ENCODE measurements around the gene CUX1.
A peak's percentile ranks its signal among the peaks of the same experiment; 100 is the strongest.
"Not testable (repeated sequence)": the region's sequence is repeated elsewhere in the genome, so short reads cannot be mapped to it uniquely, and the experiment has no call there.

The CUX1 gene

DNA sequence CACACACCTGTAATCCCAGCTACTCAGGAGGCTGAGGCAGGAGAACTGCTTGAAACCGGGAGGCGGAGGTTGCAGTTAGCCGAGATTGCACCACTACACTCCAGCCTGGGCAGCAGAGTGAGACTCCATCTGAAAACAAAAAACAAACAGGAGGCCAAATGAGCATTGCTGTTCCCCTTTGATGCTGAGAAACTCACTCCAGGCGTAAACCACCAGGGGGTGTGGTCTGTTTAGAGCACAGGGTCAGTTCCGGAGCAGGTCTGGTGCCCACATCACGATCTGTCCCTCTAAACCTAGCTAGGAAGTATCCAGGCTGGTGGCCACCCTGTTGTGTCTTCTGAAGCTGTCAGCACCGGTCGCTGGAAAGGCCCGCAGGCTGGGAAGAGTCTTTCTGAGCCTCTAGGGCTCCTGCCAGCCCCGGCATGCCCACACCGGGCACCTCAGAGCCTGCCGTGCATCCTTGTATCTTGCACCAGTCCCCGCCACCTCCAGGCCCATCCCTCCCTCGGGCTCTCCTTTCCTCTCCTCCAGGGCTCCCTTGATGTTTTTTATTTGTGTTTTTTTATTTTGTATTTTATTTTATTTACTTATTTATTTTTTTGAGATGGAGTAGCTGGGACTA is 402.9 kb downstream of the CUX1 start:
- DNase-seq (ENCODE audit: insufficient read length, low spot score) = peak; percentile 9
- FAIRE-seq = no peak

DNA sequence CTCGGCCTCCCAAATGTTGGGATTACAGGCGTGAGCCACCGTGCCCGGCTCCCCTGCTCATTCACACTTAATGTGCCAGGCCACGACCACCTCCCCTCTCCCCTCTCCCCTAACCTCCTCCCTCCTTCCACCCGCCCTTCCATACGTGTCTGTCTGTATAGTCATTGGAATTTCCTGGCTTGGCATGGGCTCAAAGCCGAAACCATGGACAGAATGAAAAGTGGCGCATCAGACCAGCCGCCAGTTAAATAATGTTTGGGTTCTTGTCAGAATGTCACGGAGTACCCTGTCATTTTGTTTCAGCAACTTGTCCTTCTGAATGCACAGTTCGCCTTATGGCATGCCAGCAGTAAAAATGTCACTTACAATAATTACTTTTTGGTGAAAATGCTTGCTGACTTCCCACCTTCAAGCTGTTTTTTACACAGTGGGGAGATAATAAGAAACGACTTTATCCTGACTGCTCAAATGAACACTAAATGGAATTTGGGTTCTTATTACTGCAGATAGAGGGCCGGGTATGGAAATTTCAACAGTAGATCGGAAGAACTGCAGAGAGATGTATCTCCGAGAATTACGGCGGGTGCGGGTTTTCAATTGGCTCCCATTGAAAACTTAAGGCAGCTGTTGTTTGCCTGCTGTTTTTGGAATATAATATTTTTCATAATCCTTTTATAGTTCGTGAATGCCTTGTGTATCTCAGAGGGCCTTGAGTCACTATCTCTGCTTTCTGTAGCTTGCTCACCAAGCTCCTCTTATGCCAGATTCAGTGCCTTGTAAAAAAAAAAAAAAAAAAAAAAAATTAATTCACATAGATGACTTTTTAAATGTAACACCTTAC is 403.8 kb downstream of the CUX1 start:
- DNase-seq (ENCODE audit: insufficient read length, low spot score) = peak; percentile 41

DNA sequence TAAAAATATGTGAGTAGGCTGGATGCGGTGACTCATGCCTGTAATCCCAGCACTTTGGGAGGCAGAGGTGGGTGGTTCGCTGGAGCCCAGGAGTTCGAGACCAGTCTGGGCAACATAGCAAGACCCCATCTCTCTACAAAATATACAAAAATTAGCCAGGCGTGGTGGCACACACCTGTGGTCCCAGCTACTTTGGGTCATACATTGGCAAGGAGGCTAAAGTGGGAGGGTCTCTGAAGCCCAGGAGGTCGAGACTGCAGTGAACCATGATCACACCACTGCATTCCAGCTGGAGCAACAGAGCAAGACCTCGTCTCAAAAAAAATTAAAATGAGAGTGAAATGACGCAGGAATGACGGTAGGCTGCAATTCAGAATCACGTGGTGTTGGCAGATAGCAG is 404.5 kb downstream of the CUX1 start:
- DNase-seq (ENCODE audit: insufficient read length, low spot score) = no peak
- no peak for FAIRE-seq

More for the DNA sequence above, 403.8 kb downstream of the CUX1 start:
- FAIRE-seq = no peak

DNA sequence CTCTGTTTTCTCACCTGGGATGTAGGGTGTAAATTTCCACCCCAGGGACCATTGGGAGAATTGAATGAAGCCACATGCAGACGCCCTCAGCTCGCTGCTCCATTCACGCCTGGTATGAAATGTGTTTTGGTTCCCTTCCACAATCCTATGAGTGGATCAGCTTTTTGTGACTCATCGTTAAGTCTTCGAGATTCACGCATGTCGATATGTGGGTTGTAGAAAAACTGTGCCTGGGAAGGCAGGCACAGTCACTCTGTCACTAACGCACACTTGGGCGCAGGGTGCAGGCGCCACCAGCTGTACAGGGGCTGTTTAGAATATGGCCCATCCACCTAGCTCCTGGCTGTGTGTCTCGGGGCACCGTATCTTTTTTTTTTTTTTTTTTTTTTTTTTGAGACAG is 405.0 kb downstream of the CUX1 start:
- DNase-seq (ENCODE audit: insufficient read length, low spot score) = no peak
- FAIRE-seq = no peak

DNA sequence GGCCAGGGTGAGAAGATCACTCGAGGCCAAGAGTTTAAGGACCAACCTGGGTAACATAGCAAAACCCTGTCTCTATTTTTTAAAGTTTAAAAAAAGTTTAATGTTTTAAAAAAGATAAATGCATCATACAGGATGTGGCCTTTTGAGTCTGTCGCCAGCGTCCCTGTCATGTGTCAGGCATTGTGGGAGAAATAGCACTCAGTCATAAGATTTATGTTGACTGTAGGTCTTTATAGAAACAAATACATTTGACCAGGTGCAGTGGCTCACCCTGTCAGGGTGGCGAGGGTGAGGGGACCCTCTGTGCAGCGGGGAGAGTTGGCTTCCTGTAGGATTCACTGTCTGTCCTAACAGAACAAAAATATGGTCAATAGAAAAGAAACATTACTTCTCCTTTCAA is 405.8 kb downstream of the CUX1 start:
- no peak for DNase-seq (ENCODE audit: insufficient read length, low spot score)
- no peak for FAIRE-seq

DNA sequence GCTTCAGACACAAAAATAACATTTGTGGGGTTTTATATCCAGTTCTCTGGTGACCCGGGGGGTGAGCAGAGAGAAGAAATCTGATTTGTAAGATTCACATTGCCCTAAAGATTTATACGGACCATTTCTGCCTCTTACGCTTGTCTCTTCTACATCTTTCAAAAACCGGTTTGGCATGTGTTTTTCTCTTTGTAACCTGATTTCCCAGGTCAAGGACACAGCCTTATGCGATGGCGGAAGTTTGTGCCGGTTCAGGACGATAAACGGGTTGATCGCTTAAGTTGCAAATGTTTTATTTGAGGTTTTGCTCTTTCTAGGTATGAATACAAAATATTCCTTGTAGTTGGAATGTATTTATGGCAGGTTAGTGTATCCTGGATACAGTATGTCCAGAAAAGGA is 407.6 kb downstream of the CUX1 start:
- no peak for DNase-seq (ENCODE audit: insufficient read length, low spot score)
- FAIRE-seq = no peak

DNA sequence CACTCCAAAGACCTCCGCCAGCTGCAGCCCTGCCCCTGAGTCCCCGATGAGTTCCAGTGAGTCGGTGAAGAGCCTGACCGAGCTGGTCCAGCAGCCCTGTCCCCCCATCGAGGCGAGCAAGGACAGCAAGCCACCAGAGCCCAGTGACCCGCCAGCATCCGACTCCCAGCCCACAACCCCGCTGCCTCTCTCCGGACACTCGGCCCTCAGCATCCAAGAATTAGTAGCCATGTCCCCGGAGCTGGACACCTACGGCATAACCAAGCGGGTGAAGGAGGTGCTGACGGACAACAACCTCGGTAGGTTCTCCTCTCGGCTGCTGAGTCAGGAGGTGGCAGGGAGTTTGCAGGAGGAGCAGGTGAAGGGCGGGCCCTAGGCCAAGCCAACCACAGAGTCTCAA is 409.9 kb downstream of the CUX1 start:
- no peak for DNase-seq (ENCODE audit: insufficient read length, low spot score)
- FAIRE-seq = no peak

DNA sequence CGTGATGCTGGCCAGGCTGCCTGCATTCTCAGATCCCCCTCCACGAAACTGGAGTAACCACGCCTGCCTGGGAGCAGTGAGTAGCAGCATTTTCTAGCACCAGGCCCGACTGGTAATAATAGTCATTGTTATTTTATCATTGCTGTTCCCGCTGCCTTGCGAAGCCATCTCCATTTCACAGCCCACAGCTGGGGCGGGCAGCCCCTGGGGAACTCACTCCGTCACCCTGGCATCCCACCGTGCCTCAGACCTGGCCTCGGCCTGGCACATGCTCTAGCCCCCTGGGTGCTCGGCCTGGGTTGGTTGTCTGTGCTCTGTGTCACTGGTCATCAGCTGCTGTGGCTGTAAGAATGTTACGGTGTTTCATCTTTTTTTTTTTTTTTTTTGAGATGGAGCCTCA is 411.5 kb downstream of the CUX1 start:
- no peak for FAIRE-seq

DNA sequence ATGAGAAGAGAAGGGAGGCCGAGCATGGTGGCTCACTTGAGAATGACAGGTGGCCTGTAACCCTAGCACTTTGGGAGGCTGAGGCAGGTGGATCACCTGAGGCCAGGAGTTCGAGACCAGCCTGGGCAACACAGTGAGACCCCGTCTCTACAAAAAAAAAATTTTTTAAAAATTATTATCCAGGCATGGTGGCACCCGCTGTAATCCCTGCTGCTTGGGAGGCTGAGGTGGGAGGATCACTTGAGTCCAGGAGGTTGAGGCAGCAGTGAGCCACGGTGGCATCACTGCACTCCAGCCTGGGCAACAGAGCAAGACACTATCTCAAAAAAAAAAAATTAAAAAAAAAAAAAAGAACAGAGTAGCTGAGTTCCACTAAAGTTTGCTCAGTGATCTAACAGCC is 412.7 kb downstream of the CUX1 start:
- FAIRE-seq; DNase-seq (ENCODE audit: insufficient read length, low spot score): not testable (repeated sequence)

More for the DNA sequence above, 411.5 kb downstream of the CUX1 start:
- no peak for DNase-seq (ENCODE audit: insufficient read length, low spot score)

DNA sequence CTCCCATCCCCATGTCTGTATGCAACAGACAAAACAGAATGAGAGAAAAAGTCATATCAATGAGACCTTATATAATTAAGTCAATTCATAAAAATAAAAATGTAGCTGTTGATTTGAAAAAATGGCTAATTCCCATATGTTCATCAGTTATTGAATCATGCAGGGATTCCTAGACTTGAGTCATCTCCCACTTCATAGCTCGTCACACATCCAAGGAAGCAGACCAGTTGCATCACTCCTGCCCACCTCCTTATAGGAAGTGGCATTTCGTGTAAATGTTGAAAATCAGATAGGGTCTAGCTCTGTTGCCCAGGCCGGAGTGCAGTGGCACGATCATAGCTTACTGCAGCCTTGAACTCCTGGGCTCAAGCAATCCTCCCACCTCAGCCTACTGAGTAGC is 413.2 kb downstream of the CUX1 start:
- DNase-seq (ENCODE audit: insufficient read length, low spot score) = no peak
- FAIRE-seq = no peak

DNA sequence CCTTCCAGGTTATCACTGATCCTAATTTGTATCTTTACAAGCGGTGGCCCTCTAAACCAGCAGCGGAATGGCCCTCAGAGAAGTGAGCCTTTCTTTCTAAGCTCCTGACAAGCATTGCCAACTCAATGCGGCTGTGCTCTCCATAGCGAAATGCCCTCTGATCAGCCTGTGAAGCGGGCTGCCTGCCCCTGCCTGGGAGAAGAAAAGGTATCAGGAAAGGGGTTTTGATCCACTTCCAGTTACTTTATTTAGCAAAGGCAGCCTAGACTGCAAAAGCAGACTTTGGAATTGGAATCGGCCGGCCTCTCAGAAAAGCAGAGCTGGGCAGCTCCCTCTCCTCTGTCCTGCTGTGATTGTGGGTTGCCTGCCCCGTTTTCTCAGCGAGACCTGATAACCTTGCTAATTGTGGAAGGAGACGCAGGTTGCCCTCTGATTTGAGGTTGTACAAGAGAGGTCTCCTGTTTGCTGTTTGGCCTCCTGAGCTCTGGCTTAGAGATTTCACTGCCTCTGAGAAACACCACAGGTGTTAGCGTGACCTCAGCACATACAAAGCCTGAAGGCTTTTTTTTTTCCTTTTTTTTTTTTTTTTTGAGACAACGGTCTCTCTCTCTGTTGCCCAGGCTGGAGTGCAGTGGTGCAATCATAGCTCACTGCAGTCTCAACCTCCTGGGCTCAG is 415.3 kb downstream of the CUX1 start:
- FAIRE-seq (no peak), DNase-seq (ENCODE audit: insufficient read length, low spot score) (no peak)

DNA sequence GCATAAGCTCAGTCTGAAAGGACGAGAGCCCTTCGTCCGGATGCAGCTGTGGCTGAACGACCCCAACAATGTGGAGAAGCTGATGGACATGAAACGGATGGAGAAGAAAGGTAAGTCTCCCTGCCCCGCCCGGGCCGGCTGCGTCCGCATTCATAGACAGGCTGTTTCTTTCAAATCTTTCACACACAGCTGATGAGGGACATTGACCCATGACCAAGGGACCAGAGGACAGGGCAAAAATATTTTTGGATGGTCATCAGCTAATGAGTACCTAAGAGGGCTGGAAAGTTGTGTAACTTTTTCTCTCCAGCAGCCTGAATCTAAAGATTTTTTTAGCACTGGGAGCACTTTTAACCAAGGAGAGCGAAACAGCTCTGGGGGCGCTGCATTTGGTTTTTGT is 416.7 kb downstream of the CUX1 start:
- FAIRE-seq = no peak
- DNase-seq (ENCODE audit: insufficient read length, low spot score) = no peak

DNA sequence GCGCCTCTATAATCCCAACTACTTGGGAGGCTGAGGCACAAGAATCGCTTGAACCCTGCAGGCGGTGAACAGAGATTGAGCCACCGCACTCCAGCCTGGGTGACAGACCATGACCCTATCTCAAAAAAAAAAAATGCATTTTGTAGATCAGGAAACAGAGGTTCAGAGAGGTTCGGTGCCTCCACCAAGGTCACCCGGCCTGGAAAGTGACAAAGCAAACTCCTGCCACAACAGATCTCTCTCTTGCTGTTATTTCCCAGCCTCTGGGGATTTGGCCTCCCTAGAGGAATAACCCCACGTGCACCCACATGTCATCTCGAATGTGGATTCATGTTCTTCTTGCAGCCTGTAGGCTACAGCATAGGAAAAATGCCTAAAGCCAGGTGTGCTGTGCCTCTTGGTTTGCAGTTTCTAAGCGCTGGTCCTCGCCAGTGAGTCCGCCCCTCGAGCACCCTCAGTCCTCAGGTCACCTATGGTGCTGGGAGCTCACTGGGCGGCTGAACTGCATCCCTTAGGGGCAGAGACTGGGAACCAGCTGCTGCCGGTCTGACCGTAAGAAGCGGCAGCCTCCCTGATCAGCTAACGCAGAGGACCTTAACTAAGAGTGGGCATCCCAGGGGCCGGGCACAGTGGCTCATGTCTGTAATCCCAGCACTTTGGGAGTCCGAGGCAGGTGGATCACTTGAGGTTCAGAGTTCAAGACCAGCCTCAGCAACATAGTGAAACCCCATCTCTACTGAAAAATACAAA is 417.6 kb downstream of the CUX1 start:
- FAIRE-seq (no peak), DNase-seq (ENCODE audit: insufficient read length, low spot score) (no peak)

DNA sequence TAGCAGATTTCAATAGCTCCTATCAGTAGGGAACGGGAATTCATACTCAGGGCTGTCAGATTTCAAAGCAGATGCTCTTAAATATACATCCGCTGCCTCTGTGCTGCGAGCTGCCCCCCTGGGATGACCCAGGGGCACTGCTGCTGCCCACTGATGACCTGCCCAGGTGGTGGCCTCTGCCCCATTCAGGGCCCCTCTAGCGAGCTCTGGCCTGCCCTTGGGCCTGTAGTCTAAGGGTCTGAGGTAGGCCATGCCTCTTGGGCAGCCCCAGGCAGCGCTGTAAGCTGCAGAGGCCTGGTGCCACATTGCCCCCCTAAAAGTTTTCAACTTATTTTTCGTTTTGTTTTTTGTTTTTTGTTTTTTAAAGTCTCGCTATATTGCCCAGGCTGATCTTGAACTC is 418.7 kb downstream of the CUX1 start:
- FAIRE-seq (no peak), DNase-seq (ENCODE audit: insufficient read length, low spot score) (no peak)

DNA sequence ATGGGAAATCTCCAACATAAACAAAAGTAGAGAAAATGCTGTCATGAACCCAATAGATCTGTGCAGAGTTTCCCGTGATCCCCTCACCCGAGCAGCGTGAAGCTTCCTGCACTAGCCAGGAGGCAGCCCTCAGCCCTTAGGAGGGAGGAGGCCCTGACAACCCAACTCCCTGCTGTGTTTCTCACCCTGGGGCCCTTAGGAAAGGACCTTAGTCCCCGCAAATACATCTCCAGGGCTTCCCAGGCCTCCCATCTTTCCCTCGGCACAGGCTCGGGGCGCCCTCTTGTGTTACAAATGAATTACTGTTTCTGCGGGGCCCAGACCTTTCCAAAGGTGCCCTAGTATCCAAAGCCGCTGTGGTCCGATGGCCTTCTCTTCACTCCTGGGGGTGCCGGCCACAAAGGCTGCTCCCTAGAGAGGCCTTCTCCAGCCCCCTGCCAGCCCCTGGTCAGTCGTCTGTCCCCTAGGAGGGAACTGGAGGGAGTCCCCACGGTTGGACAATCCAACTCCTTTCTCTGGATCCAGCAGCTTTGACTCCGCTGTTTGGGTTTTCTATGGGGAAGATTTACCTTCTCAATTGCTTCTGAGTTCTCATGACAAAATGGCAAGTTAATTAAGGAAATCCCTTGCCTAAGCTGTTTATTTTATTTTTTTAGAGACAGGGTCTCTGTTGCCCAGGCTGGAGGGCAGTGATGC is 419.3 kb downstream of the CUX1 start:
- peak; percentile 75 for DNase-seq (ENCODE audit: insufficient read length, low spot score)
- FAIRE-seq = no peak

DNA sequence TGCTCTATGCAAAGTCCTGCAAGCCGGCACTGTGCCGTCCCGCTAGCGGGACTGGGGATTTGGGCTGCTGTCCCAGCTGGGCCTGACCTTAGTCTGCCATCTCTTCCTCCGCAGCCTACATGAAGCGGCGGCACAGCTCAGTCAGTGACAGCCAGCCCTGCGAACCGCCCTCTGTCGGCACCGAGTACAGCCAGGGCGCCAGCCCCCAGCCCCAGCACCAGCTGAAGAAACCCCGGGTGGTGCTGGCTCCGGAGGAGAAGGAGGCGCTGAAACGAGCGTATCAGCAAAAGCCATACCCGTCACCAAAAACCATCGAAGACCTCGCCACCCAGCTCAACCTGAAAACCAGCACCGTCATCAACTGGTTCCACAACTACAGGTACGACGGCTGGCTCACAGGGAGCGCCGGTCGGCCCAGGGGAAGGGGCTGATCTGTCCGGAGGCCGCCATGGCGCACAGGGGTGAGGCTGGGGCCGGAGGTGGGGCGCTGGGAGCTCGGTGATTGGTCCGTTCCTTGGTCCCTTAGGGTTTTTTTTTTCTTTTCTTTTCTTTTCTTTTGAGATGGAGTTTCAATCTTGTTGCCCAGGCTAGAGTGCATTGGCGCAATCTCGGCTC is 421.9 kb downstream of the CUX1 start:
- FAIRE-seq = no peak
- DNase-seq (ENCODE audit: insufficient read length, low spot score) = no peak

DNA sequence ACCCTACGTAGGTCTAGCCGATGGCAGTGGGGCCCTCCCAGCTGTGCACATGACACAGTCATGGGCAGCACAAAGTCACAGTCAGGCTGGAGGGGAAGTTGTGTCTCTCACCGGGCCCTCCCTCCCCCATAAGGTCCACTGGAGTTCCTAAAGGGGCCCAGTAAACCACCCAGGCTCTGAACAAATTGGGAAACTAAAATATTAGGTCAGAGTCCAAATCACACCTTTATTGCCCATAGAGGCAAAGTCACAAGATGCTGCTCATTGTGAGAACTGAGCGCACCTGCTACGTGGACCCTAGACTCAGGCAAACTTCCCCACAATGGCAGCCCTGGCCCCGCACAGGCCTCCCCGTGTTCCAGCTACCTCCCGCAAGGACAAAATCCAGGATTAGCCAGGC is 424.0 kb downstream of the CUX1 start:
- no peak for DNase-seq (ENCODE audit: insufficient read length, low spot score)
- no peak for FAIRE-seq

DNA sequence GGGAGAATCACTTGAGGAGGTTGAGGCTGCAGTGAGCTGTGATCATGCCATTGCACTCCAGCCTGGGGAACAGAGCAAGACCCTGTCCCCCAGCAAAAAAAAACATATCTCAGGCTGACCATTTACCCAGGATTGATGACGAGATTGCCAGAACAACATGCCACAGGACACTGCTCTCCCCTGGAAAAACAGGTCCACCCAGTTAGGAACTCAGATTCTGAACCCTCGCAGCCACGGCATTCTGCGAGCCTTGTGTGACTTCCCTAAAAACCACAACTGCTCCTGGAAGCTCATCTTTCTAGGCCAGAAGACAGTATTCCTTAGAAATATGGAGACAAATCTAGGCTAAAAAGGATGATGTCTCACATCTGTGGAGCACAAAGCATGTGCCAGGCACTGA is 427.2 kb downstream of the CUX1 start:
- FAIRE-seq = no peak
- DNase-seq (ENCODE audit: insufficient read length, low spot score) = no peak

DNA sequence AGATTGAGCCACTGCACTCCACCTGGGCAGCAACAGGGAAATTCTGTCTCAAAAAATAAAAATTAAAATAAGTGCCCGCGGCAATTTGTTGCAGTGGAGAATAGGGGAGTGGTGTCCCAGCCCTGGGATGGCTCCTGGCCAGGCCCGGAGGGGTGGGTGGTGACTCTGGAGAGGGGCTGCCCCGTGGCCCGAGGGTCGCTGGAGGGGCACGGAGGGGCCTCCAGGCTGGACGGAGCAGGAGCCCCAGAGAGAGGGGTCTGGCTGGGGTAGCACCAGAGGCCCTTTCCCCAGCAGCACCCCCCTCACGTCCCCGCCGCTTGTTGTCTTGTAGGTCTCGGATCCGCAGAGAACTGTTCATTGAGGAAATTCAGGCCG is 430.6 kb downstream of the CUX1 start:
- FAIRE-seq (no peak), DNase-seq (ENCODE audit: insufficient read length, low spot score) (no peak)
